Right hindlimb (tissue), 1 donor: ENCODE results near the gene FECH.
"Not testable (repeated sequence)": the region's sequence is repeated elsewhere in the genome, so short reads cannot be mapped to it uniquely, and the experiment has no call there.

ENCODE experiments used
- DNase-seq: peaks from one replicate; pipeline ENCODE4 v3.0.0-alpha.2; 2018

FECH gene

DNA sequence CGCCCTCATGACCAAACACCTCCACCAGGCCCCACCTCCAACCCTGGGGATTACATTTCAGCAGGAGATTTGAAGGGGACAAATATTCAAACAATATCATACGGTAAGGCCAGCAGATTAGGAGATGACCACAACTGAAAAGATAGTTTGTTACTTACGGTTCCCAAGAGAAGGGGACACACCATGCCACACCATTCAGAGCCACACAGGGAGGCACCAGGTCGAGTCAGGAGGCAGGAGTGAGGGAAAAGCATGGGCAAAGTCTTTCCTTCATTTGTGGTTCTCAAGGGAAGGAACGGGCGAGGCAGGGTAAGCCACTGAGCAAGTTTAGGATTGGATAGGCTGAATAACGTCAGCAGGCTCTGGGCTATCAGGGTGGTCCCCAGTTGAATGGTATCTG is 57.4 kb downstream of the FECH start:
- no peak for DNase-seq

DNA sequence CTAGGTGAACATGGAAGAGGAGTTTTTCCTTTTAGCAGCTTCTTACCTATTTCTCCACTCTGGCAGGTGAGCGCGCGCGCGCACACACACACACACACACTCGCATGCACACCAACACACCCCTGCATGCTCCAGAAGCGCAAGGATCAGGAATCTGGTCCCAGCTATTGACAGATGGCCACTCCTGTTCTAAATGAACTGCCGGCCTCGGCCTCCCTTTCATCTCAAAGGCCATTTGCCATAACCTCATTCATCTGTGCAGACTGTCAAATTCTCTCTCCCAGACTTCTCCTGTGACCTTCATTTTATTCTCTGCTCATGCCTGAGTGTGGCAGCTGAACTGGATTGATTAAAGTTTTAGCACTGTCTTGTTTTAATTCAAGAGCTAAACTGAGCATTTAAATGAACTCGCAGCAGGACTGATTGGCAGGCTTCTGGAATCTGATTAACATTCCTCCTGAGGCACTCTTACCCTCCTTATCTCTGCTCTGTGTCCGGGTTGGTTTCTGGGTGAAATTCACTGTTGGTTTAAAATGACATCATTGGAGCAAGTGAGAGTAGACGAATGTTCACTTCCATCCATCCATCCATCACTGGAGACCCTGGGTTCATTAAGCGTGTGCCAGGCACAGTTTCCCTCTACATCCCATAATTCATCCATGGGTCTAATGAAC is 58.8 kb downstream of the FECH start:
- no peak for DNase-seq

DNA sequence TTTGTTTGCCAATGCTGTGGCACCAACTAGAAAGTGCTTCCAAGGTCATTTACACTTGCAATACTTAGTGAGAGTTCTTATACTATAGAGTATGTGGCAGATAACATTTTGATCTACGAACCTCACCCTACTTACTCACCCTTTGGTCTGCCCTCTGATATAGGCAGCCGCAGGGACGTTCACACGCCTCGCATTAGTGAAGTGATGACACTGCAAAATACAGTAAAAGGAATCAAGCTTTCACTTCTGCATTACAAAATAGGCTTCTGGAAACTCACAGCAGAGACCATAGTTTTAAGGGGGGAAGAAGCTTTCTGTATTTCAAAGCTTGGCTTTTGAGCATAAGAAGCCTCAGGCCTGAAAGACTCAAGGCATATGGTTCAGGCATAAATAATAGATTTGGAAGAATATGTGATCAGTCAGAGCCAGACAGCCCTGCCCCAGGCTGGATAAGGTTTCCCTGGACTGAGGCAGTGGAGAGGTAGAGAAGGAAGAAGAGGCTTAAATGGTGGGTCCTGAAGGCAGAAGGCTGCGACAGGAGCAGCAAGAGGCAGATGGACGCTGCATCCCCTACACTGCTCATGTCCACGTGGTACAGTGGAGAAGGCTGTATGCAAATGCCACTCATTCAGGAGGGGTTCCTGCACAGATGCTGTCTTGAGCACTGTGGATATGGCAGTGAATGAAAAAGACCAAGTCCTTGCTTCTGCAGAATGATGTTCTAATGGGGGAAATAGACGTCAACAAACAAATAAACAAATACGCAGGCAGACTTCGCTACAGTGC is 63.1 kb downstream of the FECH start:
- DNase-seq = no peak

- DNase-seq = not testable (repeated sequence)
Observed at GRCh38 chr18:57522348-57522747, 64.2 kb downstream of the FECH start.

- DNase-seq = no peak
Observed at GRCh38 chr18:57519668-57520424, 66.7 kb downstream of the FECH start.

GRCh38 chr18:57518533-57518932 is 68.0 kb downstream of the FECH start:
- no peak for DNase-seq

- DNase-seq = no peak
Observed at GRCh38 chr18:57516056-57516455, 70.4 kb downstream of the FECH start.

- DNase-seq = no peak
Observed at GRCh38 chr18:57505231-57505630, 81.3 kb downstream of the FECH start.

DNA sequence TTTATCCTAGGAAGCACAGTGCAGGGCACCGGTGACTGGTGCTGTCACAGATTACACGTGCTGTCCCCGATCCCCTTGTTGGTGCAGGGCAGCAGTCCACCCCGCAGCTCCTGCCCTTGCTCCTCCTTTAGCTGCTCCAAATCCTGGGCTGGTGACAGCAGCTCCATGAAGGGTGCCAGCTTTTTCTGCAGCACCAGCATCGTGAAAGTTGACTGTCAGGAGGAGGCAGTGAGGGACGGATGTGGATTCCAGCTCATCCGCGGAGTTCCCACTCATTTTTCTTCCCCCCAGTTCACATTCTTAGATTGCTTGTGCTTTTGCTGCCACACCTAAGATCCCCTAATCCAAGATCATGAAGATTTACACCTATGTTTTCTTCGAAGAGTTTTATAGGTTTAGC is 83.9 kb downstream of the FECH start:
- no peak for DNase-seq

- no peak for DNase-seq
Observed at GRCh38 chr18:57498682-57499256, 87.7 kb downstream of the FECH start.
